ENCODE results near the gene C8B. TPM values are rescaled to one million over a fixed set of nuclear protein-coding genes. Genes with fewer than 3 reads are reported as not detected.

C8B gene
- not detected for total RNA-seq

DNA sequence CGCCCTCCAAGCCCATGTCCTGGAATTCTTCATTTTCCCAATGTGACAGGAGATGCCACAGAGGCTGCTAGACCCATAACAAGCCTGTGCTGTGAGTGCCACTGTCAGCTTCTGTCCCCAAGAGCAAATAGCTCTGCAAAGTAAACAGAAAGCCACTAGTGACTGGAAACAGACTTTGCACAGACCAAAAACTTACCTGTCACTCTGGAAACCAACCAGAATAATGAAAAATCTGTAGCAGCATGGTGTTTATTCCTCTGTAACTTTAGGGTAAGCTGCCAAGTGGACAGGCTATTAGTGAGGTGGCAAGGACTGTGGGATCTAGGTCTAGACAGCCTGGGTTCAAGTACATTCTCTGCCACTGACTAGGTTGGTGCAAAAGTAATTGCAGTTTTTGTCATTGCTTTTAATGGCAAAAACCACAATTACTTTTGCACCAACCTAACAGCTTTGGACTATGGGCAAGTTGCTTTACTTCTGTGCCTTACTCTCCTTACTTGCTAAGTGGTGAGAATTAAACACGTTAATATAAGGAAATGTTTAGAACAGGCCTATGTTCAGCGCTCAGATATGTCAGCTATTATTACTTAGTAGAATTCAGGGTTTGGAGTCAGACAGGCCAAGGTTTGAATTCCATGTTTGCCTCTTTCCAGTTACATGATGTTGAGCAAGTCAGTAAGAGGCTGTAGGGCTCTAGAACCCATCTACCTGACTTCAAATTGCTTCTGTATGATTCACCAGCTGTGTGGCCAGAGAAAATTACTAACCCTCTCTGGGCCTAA, at the start of gene C8B:
Gene C8B (minus strand): TSS at position 100 of the 782 bp plus-strand sequence. CDS start 67 bp downstream, at position 33.

Other genes with a start within 250 kb of the C8B start
- gene FYB2, start 146.6 kb downstream of the C8B start, total RNA-seq = not detected
- not detected for gene C8A, start 111.2 kb downstream of the C8B start, total RNA-seq

All from melanocyte of skin (primary cell).